DND-41 (cell line): ENCODE measurements around the gene FARSA.

Source experiments
- EZH2 ChIP-seq: IDR thresholded peaks from 3 replicates; pipeline ENCODE4 v1.6.1; 2012; ENCODE audit warnings: borderline replicate concordance, low read depth, mild to moderate bottlenecking, moderate library complexity, low read length, inconsistent platforms; ENCODE audit not compliant: severe bottlenecking
- TF ChIP-seq, protein P1 (sequence below): IDR thresholded peaks from 2 replicates; pipeline ENCODE4 v1.5.1; 2012; ENCODE audit warnings: borderline replicate concordance, low read length, moderate library complexity, mild to moderate bottlenecking; ENCODE audit not compliant: poor library complexity, severe bottlenecking; ENCODE audit errors: extremely low read depth

DNA sequence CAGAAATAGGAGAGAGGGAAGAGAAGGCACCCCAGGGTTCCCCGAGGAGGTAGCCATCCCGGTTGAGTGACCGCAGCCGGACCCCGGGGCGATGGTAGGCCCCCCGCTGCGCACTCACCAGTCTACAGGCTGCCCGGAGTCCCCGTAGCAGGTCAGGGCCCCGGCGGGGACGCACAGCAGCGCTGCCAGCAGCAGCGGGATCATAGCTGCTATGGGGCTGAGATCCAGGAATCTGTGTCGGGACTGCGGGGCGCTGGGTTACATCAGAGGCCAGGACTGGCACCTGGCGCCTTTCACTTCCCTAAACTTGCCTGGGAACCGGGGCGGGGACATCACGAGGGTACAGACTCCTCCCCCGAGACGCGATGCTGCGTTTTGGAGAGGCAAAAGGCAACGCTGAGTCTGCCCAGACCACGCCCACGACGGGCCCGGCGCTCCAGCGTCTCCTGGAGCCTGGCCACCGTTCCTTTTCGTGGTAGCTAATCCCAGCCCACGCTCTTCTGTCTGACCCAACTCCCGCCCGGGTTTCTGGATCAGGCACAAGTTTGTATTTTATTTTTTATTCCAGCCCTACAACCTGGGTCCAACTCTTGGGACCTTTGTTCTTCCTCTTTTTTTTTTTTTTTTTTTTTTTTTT, 52.2 kb downstream of the FARSA start, which contains the start of gene DNASE2:
- TF ChIP-seq, protein P1, sequence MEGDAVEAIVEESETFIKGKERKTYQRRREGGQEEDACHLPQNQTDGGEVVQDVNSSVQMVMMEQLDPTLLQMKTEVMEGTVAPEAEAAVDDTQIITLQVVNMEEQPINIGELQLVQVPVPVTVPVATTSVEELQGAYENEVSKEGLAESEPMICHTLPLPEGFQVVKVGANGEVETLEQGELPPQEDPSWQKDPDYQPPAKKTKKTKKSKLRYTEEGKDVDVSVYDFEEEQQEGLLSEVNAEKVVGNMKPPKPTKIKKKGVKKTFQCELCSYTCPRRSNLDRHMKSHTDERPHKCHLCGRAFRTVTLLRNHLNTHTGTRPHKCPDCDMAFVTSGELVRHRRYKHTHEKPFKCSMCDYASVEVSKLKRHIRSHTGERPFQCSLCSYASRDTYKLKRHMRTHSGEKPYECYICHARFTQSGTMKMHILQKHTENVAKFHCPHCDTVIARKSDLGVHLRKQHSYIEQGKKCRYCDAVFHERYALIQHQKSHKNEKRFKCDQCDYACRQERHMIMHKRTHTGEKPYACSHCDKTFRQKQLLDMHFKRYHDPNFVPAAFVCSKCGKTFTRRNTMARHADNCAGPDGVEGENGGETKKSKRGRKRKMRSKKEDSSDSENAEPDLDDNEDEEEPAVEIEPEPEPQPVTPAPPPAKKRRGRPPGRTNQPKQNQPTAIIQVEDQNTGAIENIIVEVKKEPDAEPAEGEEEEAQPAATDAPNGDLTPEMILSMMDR = peak; percentile 2
- TF ChIP-seq EZH2 = no peak
